GM23338 (cell line): ENCODE results near the gene PRKAG1. TPM values are rescaled to one million over a fixed set of nuclear protein-coding genes. Genes with fewer than 3 reads are reported as not detected.
A peak's percentile ranks its signal among the peaks of the same experiment; 100 is the strongest.

ENCODE experiments used
- ATAC-seq: fragments of 200-7000 bp; cut with Tn5 transposase; 3 replicates; pipeline ENCODE4 v1.9.1; 2020
- DNase-seq: peaks from one replicate; pipeline ENCODE4 v3.0.0-alpha.2; 2015; ENCODE audit warnings: low spot score
- H2AFZ ChIP-seq: fragments of 200-600 bp; sonication (generic); 2 replicates; pipeline ENCODE4 v1.8.0; 2016; ENCODE audit warnings: antibody characterized with exemption, mild to moderate bottlenecking, moderate library complexity
- H3F3A ChIP-seq: fragments of 200-600 bp; sonication (generic); replicated peaks from 2 replicates; pipeline ENCODE4 v1.8.0; 2017; ENCODE audit warnings: antibody characterized with exemption, mixed run types, low read depth
- H3K27ac ChIP-seq: fragments of 200-600 bp; sonication (generic); 2 replicates; pipeline ENCODE4 v1.6.1; 2016; ENCODE audit warnings: low read depth
- H3K27me3 ChIP-seq: fragments of 200-600 bp; sonication (generic); 2 replicates; pipeline ENCODE4 v1.8.0; 2016; ENCODE audit warnings: mild to moderate bottlenecking, mixed run types, moderate library complexity; ENCODE audit not compliant: insufficient read depth
- H3K36me3 ChIP-seq: fragments of 200-600 bp; sonication (generic); 2 replicates; pipeline ENCODE4 v1.8.0; 2016; ENCODE audit warnings: mild to moderate bottlenecking; ENCODE audit not compliant: insufficient read depth
- H3K4me1 ChIP-seq: fragments of 200-600 bp; sonication (generic); 2 replicates; pipeline ENCODE4 v1.8.0; 2016; ENCODE audit warnings: mild to moderate bottlenecking, moderate library complexity; ENCODE audit not compliant: insufficient read depth
- H3K4me2 ChIP-seq: fragments of 200-600 bp; sonication (generic); 2 replicates; pipeline ENCODE4 v1.7.1; 2017; ENCODE audit warnings: mixed run types
- H3K4me3 ChIP-seq: fragments of 200-600 bp; sonication (generic); 2 replicates; pipeline ENCODE4 v1.6.1; 2016; ENCODE audit warnings: mixed run types
- H3K79me2 ChIP-seq: fragments of 200-600 bp; sonication (generic); replicated peaks from 2 replicates; pipeline ENCODE4 v1.8.0; 2017; ENCODE audit warnings: mild to moderate bottlenecking; ENCODE audit not compliant: insufficient read depth
- H3K9me2 ChIP-seq: fragments of 200-600 bp; sonication (generic); 2 replicates; pipeline ENCODE4 v1.8.0; 2017; ENCODE audit not compliant: insufficient read depth
- H4K20me1 ChIP-seq: fragments of 200-600 bp; sonication (generic); replicated peaks from 2 replicates; pipeline ENCODE4 v1.8.0; 2017; ENCODE audit warnings: mild to moderate bottlenecking; ENCODE audit not compliant: insufficient read depth
- H3K27ac Mint-ChIP-seq: 2 replicates; pipeline ENCODE4 v1.8.0; 2020; ENCODE audit warnings: inconsistent platforms, mild to moderate bottlenecking, moderate library complexity, mixed read lengths
- H3K27me3 Mint-ChIP-seq: 3 replicates; pipeline ENCODE4 v1.8.0; 2022; ENCODE audit warnings: low read depth, mild to moderate bottlenecking, moderate library complexity, mixed read lengths, inconsistent platforms; ENCODE audit not compliant: insufficient read depth, poor library complexity
- H3K36me3 Mint-ChIP-seq: 3 replicates; pipeline ENCODE4 v1.8.0; 2021; ENCODE audit warnings: low read depth, mild to moderate bottlenecking, inconsistent platforms, moderate library complexity, mixed read lengths
- H3K4me1 Mint-ChIP-seq: 3 replicates; pipeline ENCODE4 v1.8.0; 2020; ENCODE audit warnings: mild to moderate bottlenecking, inconsistent platforms, mixed read lengths
- H3K4me3 Mint-ChIP-seq: 3 replicates; pipeline ENCODE4 v1.8.0; 2021; ENCODE audit warnings: moderate library complexity, mild to moderate bottlenecking, inconsistent platforms, mixed read lengths
- H3K9me3 Mint-ChIP-seq: 3 replicates; pipeline ENCODE4 v1.8.0; 2020; ENCODE audit warnings: moderate library complexity, mild to moderate bottlenecking, inconsistent platforms, mixed read lengths
- EZH2 ChIP-seq: fragments of 200-600 bp; sonication (generic); IDR thresholded peaks from one replicate; pipeline ENCODE4 v1.8.0; 2017; ENCODE audit warnings: antibody characterized with exemption, mild to moderate bottlenecking, low read depth; ENCODE audit not compliant: unreplicated experiment
- EZH2phosphoT487 ChIP-seq: fragments of 200-600 bp; sonication (generic); IDR thresholded peaks from one replicate; pipeline ENCODE4 v1.8.1; 2018; ENCODE audit warnings: antibody characterized with exemption; ENCODE audit not compliant: unreplicated experiment
- JUNB ChIP-seq: IDR thresholded peaks from one replicate; pipeline ENCODE4 v1.6.1; 2016; ENCODE audit warnings: antibody characterized with exemption; ENCODE audit not compliant: unreplicated experiment
- POLR2AphosphoS5 ChIP-seq: IDR thresholded peaks from 2 replicates; pipeline ENCODE4 v1.6.1; 2016; ENCODE audit warnings: antibody characterized with exemption, low read depth
- ZNF114 ChIP-seq: fragments of 250-450 bp; sonication (Bioruptor Pico); IDR thresholded peaks from 2 replicates; pipeline ENCODE4 v1.5.0; 2020; ENCODE audit warnings: mild to moderate bottlenecking, moderate library complexity
- ZNF331 ChIP-seq: fragments of 250-450 bp; sonication (Bioruptor Pico); IDR thresholded peaks from 2 replicates; pipeline ENCODE4 v1.5.0; 2020; ENCODE audit warnings: low read depth, mild to moderate bottlenecking, moderate library complexity
- polyA plus RNA-seq: library from polyadenylated mRNA; unstranded; fragments of >200 nt; fragmentation: Nextera tagmentation; extraction: Ambion mirVana; gene quantifications from 2 replicates; pipeline ENCODE4 v1.2.1, GENCODE V29; 2016
- total RNA-seq: library from RNA; depleted of rRNA; stranded (reverse); fragments of >200 nt; shearing (Covaris generic); gene quantifications from 2 replicates; pipeline ENCODE4 v1.2.3, GENCODE V29; 2014
- TF ChIP-seq, protein P1 (sequence below), 2 experiments: fragments of 200-600 bp in 1 of 2; sonication (generic) in 1 of 2; conservative IDR thresholded peaks; 2 replicates each; pipeline versions ENCODE4 v1.5.1 to v1.6.1; 2016 to 2017; ENCODE audit warnings: antibody characterized with exemption in 2 of 2, low read depth in 2 of 2, mild to moderate bottlenecking in 2 of 2, moderate library complexity in 1 of 2

The PRKAG1 gene
- total and polyA plus RNA-seq, 2 experiments from 2014 or later, result 19.9 to 35.4 TPM

DNA sequence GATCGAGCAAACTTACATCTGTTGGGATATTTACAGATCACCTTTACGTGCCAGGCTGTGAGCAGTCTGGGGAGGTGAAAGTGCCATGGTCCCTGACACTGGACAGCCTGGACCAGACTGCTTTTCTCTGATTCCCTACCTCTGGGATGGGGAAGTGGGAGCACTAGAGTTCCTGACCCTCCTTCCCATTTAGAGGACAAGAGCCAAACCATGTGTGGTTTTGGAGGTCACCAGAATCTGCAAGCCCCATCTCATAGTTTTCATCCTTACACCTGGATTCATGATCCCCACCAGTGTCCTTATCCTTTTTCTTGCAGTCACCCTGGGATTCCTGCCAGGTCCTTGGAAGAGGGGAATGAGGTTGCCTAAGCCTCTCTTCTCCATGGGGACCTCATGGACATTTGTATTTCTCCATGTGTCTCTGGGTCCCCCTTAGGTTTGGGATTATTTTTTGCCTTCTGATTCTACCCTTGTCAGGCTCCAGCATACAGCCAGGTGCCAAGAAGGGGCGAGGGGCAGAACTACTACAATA, 45.6 kb downstream of the PRKAG1 start:
- Histone ChIP-seq H3F3A (peaks cover 20% of the 10 kb centered on the region; the same call in 1 of the 2 replicates), H3K79me2 (no peaks in the 10 kb centered on the region), H3K27ac (no peak overlapping the region), H2AFZ (no peak overlapping the region), H3K27me3 (peaks cover 100% of the 10 kb centered on the region), H3K36me3 (no peaks in the 10 kb centered on the region), H3K4me2 (no peak overlapping the region), H4K20me1 (peaks cover 22% of the 10 kb centered on the region), H3K9me2 (no peaks in the 10 kb centered on the region), H3K4me1 (peaks cover 35% of the 10 kb centered on the region), H3K4me3 (no peak overlapping the region)
- Mint-ChIP-seq H3K4me1 (peaks cover 43% of the 10 kb centered on the region), H3K9me3 (no peaks in the 10 kb centered on the region; the same call in 2 of the 3 replicates), H3K27me3 (peaks cover 100% of the 10 kb centered on the region), H3K4me3 (no peak overlapping the region; the same call in 2 of the 3 replicates), H3K27ac (no peak overlapping the region), H3K36me3 (no peaks in the 10 kb centered on the region; the same call in 1 of the 3 replicates)
- ATAC-seq (no peak), DNase-seq (no peak)
- TF ChIP-seq EZH2 (peak; percentile 75), POLR2AphosphoS5 (no peak)

- Histone ChIP-seq H3K4me3 (peak overlapping the region; percentile 55), H3K4me2 (peak overlapping the region; percentile 88), H3K9me2 (no peaks in the 10 kb centered on the region), H3K36me3 (no peaks in the 10 kb centered on the region), H3K27me3 (peaks cover 100% of the 10 kb centered on the region), H3K4me1 (peaks cover 42% of the 10 kb centered on the region), H3K79me2 (no peaks in the 10 kb centered on the region), H3K27ac (no peak overlapping the region), H2AFZ (no peak overlapping the region), H3F3A (peaks cover 20% of the 10 kb centered on the region; the same call in 1 of the 2 replicates), H4K20me1 (peaks cover 20% of the 10 kb centered on the region)
- DNase-seq (peak; percentile 38), ATAC-seq (peak; percentile 3; the same call in 2 of the 3 replicates)
- H3K9me3 Mint-ChIP-seq, result no peaks in the 10 kb centered on the region; the same call in 2 of the 3 replicates
- peak overlapping the region; percentile 60 for H3K4me3 Mint-ChIP-seq
- no peak overlapping the region for H3K27ac Mint-ChIP-seq
- H3K4me1 Mint-ChIP-seq, result peaks cover 44% of the 10 kb centered on the region
- TF ChIP-seq, protein P1, sequence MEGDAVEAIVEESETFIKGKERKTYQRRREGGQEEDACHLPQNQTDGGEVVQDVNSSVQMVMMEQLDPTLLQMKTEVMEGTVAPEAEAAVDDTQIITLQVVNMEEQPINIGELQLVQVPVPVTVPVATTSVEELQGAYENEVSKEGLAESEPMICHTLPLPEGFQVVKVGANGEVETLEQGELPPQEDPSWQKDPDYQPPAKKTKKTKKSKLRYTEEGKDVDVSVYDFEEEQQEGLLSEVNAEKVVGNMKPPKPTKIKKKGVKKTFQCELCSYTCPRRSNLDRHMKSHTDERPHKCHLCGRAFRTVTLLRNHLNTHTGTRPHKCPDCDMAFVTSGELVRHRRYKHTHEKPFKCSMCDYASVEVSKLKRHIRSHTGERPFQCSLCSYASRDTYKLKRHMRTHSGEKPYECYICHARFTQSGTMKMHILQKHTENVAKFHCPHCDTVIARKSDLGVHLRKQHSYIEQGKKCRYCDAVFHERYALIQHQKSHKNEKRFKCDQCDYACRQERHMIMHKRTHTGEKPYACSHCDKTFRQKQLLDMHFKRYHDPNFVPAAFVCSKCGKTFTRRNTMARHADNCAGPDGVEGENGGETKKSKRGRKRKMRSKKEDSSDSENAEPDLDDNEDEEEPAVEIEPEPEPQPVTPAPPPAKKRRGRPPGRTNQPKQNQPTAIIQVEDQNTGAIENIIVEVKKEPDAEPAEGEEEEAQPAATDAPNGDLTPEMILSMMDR (conservative IDR thresholded peaks at IDR 0.05; ENCODE audit: low read depth in 2 of 2), result peak; percentile 33 to 52
- no peak for TF ChIP-seq JUNB
- peak; percentile 74 for TF ChIP-seq EZH2
- TF ChIP-seq EZH2phosphoT487, result peak; percentile 55
- no peak for TF ChIP-seq ZNF331 (CRISPR knock-in tag)
- TF ChIP-seq ZNF114 (CRISPR knock-in tag), result no peak
- H3K27me3 Mint-ChIP-seq, result peaks cover 99% of the 10 kb centered on the region
- H3K36me3 Mint-ChIP-seq, result no peaks in the 10 kb centered on the region; the same call in 1 of the 3 replicates
Measured at GRCh38 chr12:48972213-48972951, 46.2 kb downstream of the PRKAG1 start.
